CD4-positive, alpha-beta T cell treated with Interferon gamma for 1 hour (primary cell): ENCODE data around the gene GPR52.
"Not testable (repeated sequence)": the region's sequence is repeated elsewhere in the genome, so short reads cannot be mapped to it uniquely, and the experiment has no call there.

ENCODE experiments used
- DNase-seq: peaks from one replicate; pipeline ENCODE4 v3.0.0-alpha.2; 2020

Gene GPR52

GRCh38 chr1:174447866-174448530, at the start of gene GPR52:
GPR52 (plus strand) TSS chr1:174447964; CDS start chr1:174448112, 148 bp downstream.
- DNase-seq: no peak

- no peak for DNase-seq
Observed at GRCh38 chr1:174398246-174398645, 49.5 kb upstream of the GPR52 start.

GRCh38 chr1:174399211-174399610, 48.6 kb upstream of the GPR52 start:
- no peak for DNase-seq

GRCh38 chr1:174401075-174401474, 46.7 kb upstream of the GPR52 start:
- no peak for DNase-seq

GRCh38 chr1:174405219-174405618, 42.5 kb upstream of the GPR52 start:
- no peak for DNase-seq

- no peak for DNase-seq
Observed at GRCh38 chr1:174406421-174406820, 41.3 kb upstream of the GPR52 start.

- no peak for DNase-seq
Observed at GRCh38 chr1:174407665-174408064, 40.1 kb upstream of the GPR52 start.

GRCh38 chr1:174408146-174408545, 39.6 kb upstream of the GPR52 start:
- DNase-seq: no peak

GRCh38 chr1:174409801-174410200, 38.0 kb upstream of the GPR52 start:
- DNase-seq: not testable (repeated sequence)

- no peak for DNase-seq
Observed at GRCh38 chr1:174413632-174414031, 34.1 kb upstream of the GPR52 start.

GRCh38 chr1:174414203-174414602, 33.6 kb upstream of the GPR52 start:
- DNase-seq: no peak

GRCh38 chr1:174415506-174415905, 32.3 kb upstream of the GPR52 start:
- no peak for DNase-seq

- no peak for DNase-seq
Observed at GRCh38 chr1:174417921-174418320, 29.8 kb upstream of the GPR52 start.

- no peak for DNase-seq
Observed at GRCh38 chr1:174425121-174425520, 22.6 kb upstream of the GPR52 start.

- no peak for DNase-seq
Observed at GRCh38 chr1:174426153-174426552, 21.6 kb upstream of the GPR52 start.

- DNase-seq: no peak
Observed at GRCh38 chr1:174428033-174428432, 19.7 kb upstream of the GPR52 start.

GRCh38 chr1:174428739-174429138, 19.0 kb upstream of the GPR52 start:
- no peak for DNase-seq

GRCh38 chr1:174433451-174433850, 14.3 kb upstream of the GPR52 start:
- DNase-seq: no peak

GRCh38 chr1:174445351-174445750, 2.4 kb upstream of the GPR52 start:
- DNase-seq: no peak

- DNase-seq: no peak
Observed at GRCh38 chr1:174445817-174446216, 1.9 kb upstream of the GPR52 start.

- no peak for DNase-seq
Observed at GRCh38 chr1:174448531-174448883, 743 bp downstream of the GPR52 start.

GRCh38 chr1:174448974-174449373, 1.2 kb downstream of the GPR52 start:
- DNase-seq: no peak

GRCh38 chr1:174451408-174451807, 3.6 kb downstream of the GPR52 start:
- no peak for DNase-seq

- no peak for DNase-seq
Observed at GRCh38 chr1:174465855-174466254, 18.1 kb downstream of the GPR52 start.

GRCh38 chr1:174466607-174467006, 18.8 kb downstream of the GPR52 start:
- no peak for DNase-seq

- DNase-seq: no peak
Observed at GRCh38 chr1:174469052-174469451, 21.3 kb downstream of the GPR52 start.
